NCI-H1092 (cell line): ENCODE measurements around the gene MYO16.

Experiments used
- DNase-seq: peaks from one replicate; lab custom pipeline; 2025; lab: John Stamatoyannopoulos, UW

Gene MYO16

DNA sequence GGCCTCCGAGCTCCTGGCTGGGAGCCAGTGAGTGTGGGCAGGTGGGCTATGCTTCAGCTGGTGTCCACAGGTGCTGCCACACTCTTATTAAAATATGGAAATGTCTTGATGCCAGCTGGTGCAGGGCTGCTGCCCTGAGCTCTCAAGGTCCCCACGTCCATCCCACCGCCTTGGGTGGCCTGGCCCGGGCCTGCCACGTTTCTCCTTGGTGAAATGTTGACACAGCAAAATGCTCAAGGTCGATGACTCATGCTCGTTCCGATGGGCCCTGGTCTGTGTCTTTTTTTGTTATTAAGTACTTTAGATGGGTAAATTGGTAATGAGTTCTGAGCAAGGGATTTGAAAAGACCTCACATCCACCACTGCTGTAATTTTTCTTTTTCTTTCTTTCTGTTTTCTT, 524.7 kb downstream of the MYO16 start:
- no peak for DNase-seq

DNA sequence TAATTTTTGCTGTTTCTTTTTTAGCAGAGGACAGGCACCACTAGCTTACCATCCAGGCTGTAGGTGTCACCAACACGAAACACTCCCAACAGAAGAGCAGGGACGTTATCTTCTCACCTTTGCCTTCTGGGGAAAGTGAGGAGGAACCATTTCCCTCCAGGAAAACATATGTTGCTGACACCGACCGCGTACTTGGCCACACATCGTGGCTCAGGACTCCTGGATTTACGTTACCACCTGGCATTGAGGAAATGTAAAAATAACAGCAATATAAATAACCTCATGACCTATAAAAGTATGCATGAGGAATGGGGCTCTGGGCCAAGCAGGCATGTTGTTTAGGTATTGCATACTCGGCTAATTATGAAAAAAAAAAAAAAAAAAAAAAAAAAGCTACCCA, 525.1 kb downstream of the MYO16 start:
- no peak for DNase-seq

DNA sequence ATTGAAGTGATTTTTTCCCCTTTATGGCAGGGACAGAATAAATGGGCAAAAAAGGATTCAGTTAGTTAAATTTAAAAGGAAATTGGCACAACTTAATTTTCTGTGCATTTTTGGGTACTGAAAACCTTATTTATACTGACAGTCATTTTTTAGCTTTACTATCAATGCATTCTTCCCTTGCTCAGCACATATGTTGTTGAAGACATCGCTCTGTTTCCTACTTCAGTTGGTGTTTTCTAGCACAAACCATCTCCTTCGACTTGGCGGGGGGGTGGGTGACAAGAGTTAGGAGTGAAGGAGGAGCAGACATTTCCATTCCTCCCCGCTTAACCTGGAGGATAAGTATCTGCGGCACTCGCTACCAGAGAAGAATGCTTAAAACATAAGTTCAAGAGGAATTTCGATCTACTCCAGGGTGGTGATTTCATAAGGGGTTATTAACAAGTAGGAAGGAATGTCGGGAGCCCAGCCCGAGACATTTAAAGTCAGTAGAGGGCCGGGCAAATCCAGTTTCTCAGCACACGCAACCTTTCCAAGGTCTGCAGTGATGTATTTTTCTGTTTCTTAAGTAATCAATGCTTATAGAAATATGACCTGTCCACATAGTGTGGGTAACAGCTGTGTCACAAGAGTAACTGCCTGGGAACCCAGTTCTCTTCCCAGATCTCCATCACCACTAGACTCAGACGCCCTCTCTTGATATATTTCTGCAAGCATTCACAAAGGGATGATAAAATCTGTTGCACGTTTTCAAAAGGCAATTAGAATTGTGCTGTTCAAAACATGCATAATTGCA, 525.8 kb downstream of the MYO16 start:
- DNase-seq = no peak

DNA sequence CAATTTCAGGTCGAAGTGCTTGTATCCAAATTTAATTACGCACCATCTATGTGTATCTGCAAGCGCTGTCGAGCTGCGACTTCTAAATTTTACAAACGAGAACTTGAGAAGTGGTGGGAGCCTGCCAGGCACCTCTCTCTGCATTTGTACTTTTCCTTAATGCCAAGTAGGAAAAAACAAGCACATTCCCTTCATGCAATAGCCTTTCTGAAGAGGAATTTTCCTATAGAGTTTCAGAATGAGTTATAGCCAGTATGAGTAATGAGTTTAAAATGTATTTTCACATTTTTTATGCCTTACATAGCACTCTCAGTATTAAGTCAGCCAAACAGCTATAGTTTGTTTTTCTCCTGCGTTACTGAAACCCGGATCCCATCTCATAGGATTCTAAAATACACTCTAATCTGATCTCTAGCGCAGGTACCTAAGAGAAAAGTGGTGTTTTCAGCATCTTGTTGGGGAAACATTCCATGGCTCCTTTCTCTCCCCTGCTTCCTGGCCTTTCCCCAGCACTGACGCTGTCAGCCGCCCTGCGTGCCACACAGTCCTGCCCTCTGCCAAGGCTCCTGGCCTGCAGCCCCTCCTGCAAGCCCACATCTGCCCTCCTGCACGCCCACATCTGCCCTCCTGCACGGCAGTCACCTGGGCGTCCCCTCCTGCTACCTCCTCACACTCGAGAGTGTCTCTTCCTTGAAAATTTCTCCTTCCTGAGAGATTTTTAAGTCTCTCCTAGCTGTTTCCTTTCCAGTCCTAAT, 526.9 kb downstream of the MYO16 start:
- no peak for DNase-seq

DNA sequence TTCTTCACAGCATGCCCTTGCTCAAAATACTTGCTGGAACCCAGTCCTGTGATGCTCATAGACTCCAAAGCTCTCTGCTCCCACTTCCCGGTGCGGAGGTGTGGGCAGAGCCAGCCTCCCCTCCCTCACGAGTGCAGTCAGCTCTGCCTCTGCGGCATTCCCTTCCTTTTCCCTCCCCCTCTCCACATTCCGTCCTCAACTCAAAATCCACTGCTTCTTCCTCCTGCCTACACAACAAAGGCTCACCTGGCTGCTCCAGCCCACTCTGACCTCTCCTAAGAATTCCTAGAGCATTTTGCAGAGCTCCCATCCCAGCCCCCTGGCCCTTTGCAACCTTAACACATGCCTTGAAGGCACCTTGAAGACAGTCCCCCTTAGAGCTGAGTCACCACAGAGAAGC, 527.9 kb downstream of the MYO16 start:
- no peak for DNase-seq

DNA sequence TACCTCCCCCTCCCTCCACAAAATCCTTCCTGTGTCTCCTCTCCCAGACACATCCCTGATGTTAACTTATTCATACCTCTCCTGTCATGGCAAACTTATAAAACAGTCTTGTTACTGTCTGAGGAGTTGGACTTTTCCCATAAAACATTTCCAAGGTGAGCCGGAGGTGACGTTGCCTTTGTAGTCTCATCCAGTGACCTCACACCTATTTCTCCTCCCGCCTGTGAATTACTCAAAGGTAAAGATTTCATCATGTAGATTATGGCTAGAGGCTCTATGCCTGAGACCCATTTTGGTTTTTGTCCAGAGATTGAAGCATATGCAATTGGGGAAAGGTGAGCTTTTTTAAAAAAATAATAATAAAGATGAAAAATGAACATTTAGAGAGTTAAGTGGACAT, 529.0 kb downstream of the MYO16 start:
- no peak for DNase-seq

DNA sequence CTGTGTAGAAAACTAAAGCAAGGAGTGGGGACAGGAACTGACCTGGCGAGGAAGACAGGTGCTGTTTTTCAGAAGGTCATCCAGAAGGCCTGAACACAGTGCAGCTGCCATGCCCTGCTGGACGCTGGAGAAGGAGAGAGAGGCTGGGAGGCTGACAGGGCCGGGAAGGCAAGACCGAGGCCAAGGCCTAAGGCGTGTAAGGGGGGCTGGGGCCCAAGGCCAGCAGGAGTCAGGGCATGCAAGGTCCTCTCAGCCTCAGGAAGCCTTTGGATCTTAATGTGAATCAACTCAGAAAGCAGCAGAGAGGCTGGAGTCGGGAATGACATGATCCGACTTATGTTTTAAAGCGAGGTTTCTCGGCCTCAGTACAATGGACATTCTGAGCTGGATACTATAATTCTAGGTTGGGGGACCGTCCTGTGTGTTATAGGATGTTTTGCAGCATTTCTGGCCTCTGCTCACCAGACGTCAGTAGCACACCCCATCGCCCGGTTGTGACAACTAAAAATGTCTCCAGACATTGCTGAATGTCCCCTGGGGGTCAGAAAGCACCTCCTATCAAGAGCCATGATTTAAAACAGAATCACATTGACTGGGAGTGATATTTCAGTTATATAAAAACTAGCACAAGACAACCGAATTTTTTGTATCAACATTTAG, 530.4 kb downstream of the MYO16 start:
- DNase-seq = no peak

DNA sequence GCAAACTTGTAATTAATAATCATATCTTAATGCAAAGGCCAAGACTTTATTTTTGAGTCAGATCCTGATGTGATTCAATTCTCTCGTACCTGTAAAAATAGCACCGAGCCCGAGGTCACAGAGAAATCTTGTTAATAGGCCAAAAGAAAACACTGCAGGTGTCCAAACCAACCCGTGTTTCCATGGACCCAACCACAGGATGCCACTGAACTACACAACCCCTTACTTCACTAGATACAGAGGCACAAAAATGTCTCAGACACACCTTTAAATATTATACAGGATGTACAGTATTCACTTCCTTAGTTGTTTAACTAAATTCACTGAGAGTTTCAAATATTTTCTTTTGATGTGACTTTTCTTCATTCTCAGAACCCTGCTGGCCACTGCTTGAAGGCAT, 530.9 kb downstream of the MYO16 start:
- no peak for DNase-seq

DNA sequence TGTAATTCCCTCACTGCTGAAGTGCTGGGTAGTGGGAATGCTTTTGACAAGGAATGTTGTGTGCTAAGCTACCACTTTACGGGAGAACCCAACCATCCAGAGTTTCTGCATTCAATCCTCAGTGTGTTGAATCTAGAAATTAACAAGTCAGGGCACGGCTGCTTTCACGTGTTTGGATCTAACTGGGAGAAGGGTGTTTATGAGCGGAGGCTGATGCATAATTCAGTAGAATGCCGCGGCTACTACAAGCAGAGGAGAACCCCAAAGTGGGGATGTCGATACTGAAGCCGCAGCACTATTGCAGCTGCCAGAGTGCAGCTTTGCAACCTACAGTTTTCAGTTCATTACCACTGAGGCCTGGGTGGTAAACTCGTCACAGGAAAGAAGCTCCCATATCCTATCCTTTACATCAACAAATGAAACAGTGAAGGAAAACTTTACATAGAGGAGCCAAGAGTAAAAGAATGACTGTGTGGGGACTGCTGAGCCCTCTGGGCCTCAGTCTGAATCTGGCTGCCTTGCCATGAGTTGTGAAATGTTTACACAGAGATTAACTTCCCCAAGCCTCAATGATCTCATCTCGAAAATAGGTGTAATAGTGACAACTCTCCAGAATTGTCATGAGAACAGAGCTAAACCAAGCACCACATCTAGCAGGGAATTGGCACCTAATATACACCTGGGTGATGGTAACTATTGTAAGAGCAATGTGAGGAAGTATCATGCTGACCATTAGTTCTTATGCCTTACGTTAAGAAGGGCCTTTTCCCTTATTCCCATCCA, 531.7 kb downstream of the MYO16 start:
- no peak for DNase-seq

DNA sequence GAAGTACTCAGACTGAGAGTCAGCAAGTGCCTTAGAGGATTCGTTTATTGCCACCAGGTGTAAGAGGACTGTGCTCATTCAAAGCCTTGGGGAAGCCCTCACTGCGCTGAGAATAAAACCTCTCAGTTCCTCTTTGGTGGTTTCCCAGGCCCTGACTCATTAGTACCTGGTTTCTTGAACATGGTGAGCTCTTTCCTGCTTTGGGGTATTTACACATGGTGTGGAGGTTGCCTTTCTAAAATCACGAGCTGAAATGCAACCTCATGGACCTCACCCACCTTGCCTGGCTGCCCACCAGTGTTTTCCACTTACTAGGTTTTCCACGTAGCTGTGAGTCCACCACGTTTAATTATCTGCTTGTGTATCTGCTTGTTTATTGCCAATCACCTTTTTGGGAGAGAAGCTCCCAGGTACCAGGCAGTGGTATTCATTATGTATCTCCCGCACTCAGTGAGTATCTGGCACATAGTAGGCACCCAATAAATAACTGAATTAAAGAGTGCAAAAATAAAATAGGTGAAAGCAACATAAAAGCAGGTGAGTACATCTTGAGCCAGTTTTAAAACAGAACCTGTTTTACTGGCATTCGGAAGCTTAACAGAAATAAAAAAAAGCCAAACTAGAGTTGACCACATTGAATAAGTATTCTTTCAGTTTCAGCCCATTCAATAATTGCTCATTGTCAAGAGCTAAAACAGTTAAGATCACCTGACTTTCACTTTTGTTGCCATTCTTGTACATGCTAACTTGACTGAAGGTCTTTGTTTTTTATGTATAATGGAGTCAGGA, 533.0 kb downstream of the MYO16 start:
- DNase-seq = no peak

DNA sequence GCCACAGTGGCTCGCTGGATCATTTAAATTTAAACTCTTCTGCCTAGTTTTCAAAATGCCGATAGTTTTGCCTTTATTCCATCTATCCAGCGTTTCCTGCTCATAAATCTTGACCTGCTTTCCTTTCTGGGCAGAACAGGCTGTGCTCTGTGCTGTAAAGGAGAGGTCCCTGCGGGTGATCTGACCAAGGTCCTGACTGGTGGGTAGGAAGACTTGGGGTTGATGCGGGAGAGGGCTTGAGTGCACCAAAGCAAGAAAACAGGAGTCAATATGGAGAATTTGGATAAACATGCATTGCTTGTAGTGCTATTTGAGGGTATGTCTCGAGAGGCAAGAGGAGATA, 533.6 kb downstream of the MYO16 start:
- no peak for DNase-seq

DNA sequence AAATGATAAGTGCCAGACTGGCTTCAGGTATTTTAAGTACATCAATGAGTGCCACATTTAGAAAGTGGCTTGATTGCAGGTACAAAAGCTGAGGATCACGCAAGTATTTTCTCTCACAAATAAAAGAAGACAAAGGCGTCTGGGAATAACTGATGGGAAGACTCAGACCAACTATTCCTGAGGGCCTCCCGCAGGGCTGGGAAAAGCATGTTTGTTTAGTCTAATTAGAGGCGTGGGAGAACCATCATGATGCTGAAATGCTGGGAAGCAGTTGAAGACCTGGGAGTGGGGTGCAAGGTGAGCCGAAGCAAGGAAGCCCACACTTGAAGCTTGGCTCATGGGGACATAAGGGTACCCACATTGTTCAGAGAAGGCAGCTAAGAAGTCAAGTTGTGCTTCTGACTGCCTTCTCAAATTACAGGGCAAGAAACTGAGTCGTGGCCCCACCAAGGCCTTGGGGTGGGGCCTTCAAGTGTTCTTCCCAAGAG, 536.0 kb downstream of the MYO16 start:
- no peak for DNase-seq

DNA sequence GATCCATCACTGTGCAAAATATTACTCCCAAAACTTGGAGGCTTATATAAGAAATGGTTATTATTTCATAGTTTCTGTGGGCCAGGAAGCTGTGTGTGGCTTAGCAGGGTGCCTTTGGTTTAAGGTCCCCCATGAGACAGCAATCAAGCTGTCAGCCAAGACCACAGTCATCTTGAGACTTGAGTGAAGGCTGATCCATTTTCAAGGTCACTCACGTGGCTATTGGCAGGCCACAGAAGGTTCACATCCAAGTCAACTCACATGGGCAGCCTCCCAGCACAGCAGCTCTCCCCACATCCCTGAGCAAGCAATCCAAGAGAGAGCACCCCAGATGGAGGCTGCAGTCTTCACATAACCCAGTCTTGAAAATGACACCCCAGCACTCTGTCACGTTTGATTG, 537.4 kb downstream of the MYO16 start:
- DNase-seq = no peak

DNA sequence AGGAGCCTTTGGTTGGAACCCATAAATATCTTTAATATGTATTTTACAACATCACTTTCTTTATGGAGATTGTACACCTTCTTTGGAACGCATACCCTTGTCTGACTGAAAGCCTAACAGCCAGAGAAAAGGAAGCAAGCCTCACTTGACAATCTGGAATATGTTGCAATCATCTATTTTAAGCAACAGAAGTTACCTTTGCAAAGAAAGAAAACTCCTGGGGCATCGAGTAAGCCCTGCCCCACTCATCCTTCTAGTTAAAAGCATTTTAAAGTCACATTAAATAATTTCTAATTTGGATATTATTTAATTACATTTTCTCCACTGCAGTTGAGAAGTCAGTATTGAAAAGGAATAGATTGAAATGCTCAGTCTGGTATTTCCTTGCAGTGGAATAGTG, 542.7 kb downstream of the MYO16 start:
- DNase-seq = no peak

DNA sequence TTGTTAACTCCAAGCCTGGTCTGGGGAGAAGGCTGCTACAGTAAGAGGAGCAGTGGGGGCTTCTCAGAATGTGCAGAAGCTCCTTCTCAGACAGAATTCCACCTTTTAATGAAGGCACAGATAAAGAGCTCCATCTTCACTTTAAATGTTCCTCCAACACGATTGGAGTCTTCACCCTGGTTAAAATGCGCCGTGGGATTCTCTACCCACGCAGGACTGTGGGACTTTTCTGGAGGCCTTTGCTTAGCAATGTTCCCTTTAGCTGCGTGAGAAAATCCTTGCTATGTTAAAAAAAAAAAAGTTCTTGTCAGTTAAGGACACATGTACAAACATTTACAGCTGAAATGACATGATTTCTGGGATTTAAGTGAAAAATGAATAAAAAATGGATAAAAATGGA, 546.3 kb downstream of the MYO16 start:
- no peak for DNase-seq

DNA sequence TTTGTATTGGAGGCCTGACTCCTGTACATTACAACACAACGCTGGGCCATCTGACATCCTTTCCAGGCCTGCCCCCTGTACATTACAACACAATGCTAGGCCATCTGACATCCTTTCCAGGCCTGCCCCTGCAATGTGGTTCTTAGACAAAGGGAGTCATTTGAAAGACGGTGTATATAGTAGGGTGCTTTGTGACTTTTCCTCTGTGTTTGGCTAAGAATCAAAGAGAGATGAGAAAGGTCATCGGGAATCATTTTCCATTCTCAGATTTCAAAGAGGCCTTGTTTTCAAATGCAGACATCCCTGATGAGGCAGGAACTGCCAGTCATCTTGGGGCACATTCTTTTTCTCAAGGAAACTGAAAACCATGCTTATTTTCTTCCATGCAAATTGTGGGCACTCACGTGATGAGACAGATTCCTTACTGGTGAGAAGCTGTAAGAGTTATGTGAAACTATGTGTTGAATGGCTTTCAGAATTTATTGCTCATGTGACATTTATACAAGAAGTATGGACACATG, 551.6 kb downstream of the MYO16 start:
- no peak for DNase-seq

DNA sequence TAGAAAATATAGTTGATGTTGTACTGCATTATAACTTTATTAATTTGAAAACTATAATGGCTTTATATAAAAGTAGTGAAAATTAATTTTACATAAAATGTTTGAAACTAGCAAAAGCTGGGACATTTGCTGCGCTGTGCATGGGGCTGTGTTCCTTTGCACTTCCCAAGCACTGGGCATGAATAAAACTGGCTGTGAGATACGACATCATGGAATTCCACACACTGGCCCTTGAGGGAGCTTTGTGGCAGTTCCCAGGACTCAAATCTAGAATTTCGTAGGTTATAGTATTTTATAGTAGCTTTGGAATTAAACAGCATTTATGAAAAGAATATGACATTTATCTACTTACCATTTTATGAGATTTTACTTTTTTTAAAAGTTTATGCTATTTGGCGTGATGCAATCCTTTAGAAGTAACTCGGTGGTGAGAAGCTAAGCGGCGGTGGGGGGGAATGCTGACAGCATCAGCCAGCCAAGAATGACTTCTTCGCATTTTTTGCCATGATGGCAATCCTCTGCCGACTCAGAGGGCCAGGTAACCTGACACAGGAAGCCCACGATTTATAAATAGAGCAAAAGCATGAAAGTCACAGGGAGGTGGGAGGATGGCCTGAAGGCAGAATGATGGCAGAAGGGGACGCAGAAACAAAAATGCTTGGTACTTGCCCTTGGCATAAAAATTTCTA, 553.5 kb downstream of the MYO16 start:
- DNase-seq = no peak

DNA sequence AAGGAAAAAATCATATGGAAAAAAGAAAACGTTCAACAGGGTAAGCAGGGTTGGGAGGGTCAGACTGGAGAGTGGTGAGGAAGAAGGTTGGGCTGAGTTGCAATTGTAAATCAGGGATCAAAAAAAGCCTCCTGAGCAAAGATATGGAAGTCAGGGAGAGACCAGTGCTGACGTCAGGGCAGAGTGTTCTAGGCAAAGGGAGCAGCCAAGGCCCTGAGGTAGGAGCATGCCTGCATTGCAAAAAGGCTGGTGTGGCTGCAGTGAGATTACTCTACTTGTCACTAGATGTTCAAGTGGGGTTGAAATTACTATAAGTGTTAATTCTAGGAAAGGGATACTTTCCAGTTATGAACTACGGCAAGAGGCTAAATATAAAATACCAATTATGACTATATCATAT, 562.0 kb downstream of the MYO16 start:
- DNase-seq = no peak

DNA sequence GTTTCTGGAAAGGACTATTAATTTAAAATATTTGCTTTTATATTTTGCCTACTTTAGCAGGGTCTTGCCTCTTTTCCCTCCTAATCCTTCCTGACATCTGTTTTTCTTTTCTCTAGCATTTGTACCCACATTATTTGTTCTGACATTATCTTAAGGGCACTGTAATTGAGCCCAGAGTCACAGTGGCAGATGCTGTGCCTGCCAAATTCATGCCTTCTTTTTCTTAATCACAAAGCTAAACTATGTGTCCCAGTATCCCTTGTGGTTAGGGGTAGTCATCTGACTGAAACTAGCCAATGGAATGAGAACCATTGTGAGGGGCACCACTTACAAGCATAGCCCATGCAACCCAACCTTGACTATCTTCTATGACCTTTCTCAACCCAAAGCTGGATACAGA, 562.9 kb downstream of the MYO16 start:
- DNase-seq = no peak

DNA sequence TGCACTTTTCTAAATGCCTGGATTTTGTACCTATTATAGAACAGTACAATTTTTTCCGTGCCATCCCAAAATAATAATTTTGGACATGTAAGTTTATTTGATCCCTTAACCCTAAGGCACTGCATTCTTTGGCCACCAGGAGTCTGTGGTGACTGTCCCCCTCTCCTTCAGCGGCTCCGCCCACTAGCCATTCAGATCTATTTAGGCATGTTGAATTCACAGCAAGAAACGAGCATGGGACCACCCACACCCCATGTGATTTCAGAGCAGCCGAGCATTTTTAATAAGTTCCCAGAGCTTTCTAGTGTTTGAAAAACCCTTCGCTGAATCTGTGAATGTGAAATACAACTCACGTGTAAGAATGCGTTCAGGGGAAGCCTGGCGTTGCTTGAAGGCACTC, 567.5 kb downstream of the MYO16 start:
- DNase-seq = no peak

DNA sequence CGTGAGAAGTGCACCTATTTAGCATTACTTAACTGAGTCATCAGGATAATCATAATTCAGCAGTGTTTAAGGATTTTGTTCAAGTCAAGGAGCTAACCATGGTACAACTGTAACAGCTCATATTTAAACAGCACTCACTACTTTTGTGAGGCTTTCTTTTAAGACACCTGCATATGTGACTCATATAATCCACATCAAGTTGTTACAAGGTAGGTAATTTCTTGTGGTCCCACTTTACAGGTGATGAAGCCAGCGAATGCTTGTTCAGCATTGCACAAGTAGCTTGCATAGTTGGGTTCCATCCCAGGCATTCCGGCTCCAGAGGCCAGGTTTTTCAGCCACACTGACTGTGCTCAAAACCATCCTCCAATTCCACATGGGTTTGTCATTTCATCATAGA, 569.2 kb downstream of the MYO16 start:
- no peak for DNase-seq
